T-helper 17 cell (primary cell): ENCODE measurements around the gene SNAPC4. TPM values are rescaled to one million over a fixed set of nuclear protein-coding genes. Genes with fewer than 3 reads are reported as not detected.

ENCODE experiments used
- ATAC-seq: fragments of 150-1000 bp; cut with Tn5 transposase; 2 replicates; pipeline ENCODE4 v1.10.0; 2021; ENCODE audit warnings: mild to moderate bottlenecking, moderate library complexity
- DNase-seq, 3 donors: peaks; one replicate each; pipeline versions ENCODE4 v3.0.0 to v3.0.0-alpha.2; 2020 to 2021
- H3K9me3 ChIP-seq: one replicate; pipeline ENCODE4 v1.7.0; 2013; ENCODE audit warnings: low read length, mild to moderate bottlenecking; ENCODE audit not compliant: control insufficient read depth, poor library complexity, severe bottlenecking
- H3K27ac Mint-ChIP-seq: one replicate; pipeline ENCODE4 v1.8.0; 2022; ENCODE audit warnings: mild to moderate bottlenecking, moderate library complexity, mixed read lengths
- H3K27me3 Mint-ChIP-seq: one replicate; pipeline ENCODE4 v1.8.0; 2022; ENCODE audit warnings: mixed read lengths
- H3K36me3 Mint-ChIP-seq: one replicate; pipeline ENCODE4 v1.8.0; 2022; ENCODE audit warnings: low read depth, mixed read lengths
- H3K4me1 Mint-ChIP-seq: one replicate; pipeline ENCODE4 v1.8.0; 2022; ENCODE audit warnings: mild to moderate bottlenecking, mixed read lengths
- H3K4me3 Mint-ChIP-seq: one replicate; pipeline ENCODE4 v1.8.0; 2022; ENCODE audit warnings: mild to moderate bottlenecking, moderate library complexity, mixed read lengths
- total RNA-seq, 4 donors: library from RNA in 2 of 4; stranded (reverse) in 2 of 4; gene quantifications; one replicate each; pipeline ENCODE4 v1.2.3 and lab custom pipeline; 2022 to 2026

SNAPC4 gene
- total RNA-seq, 2 donors from 2014 or later: 10.6 to 11.0 TPM

GRCh38 chr9:136386018-136386417, 14.0 kb downstream of the SNAPC4 start:
- Mint-ChIP-seq H3K27me3 (no peaks in the 10 kb centered on the region), H3K4me1 (peaks cover 10% of the 10 kb centered on the region)

GRCh38 chr9:136385015-136385414, 15.0 kb downstream of the SNAPC4 start:
- H3K4me3 Mint-ChIP-seq: peak overlapping the region; percentile 77
- peak overlapping the region; percentile 69 for H3K27ac Mint-ChIP-seq
- H3K9me3 ChIP-seq: no peaks in the 10 kb centered on the region
- DNase-seq: peak in 1 of 3 donors; percentile 31
- peak; percentile 88 for ATAC-seq
- H3K36me3 Mint-ChIP-seq: peaks cover 2% of the 10 kb centered on the region
- H3K27me3 Mint-ChIP-seq: no peaks in the 10 kb centered on the region
- peaks cover 10% of the 10 kb centered on the region for H3K4me1 Mint-ChIP-seq

More at GRCh38 chr9:136386018-136386417, 14.0 kb downstream of the SNAPC4 start:
- DNase-seq (no peak), ATAC-seq (no peak)
- no peak overlapping the region for H3K4me3 Mint-ChIP-seq
- no peaks in the 10 kb centered on the region for H3K9me3 ChIP-seq
- peak overlapping the region; percentile 37 for H3K27ac Mint-ChIP-seq
- peaks cover 2% of the 10 kb centered on the region for H3K36me3 Mint-ChIP-seq

- H3K9me3 ChIP-seq: no peaks in the 10 kb centered on the region
- no peaks in the 10 kb centered on the region for H3K27me3 Mint-ChIP-seq
- H3K36me3 Mint-ChIP-seq: no peaks in the 10 kb centered on the region
- peaks cover 8% of the 10 kb centered on the region for H3K4me1 Mint-ChIP-seq
- no peak for ATAC-seq
- no peak overlapping the region for H3K27ac Mint-ChIP-seq
- no peak for DNase-seq
- no peak overlapping the region for H3K4me3 Mint-ChIP-seq
Measured at GRCh38 chr9:136383436-136383835, 16.5 kb downstream of the SNAPC4 start.

- H3K27me3 Mint-ChIP-seq: no peaks in the 10 kb centered on the region
- H3K4me3 Mint-ChIP-seq: no peak overlapping the region
- peaks cover 8% of the 10 kb centered on the region for H3K4me1 Mint-ChIP-seq
- H3K27ac Mint-ChIP-seq: no peak overlapping the region
- no peaks in the 10 kb centered on the region for H3K9me3 ChIP-seq
- H3K36me3 Mint-ChIP-seq: no peaks in the 10 kb centered on the region
- no peak for ATAC-seq
- DNase-seq: no peak
Measured at GRCh38 chr9:136381966-136382513, 17.9 kb downstream of the SNAPC4 start.

GRCh38 chr9:136381311-136381710, 18.7 kb downstream of the SNAPC4 start:
- no peak overlapping the region for H3K4me3 Mint-ChIP-seq
- H3K27ac Mint-ChIP-seq: no peak overlapping the region
- peaks cover 8% of the 10 kb centered on the region for H3K4me1 Mint-ChIP-seq
- no peaks in the 10 kb centered on the region for H3K36me3 Mint-ChIP-seq
- DNase-seq: no peak
- no peaks in the 10 kb centered on the region for H3K9me3 ChIP-seq
- no peaks in the 10 kb centered on the region for H3K27me3 Mint-ChIP-seq
- ATAC-seq: no peak

- no peaks in the 10 kb centered on the region for H3K36me3 Mint-ChIP-seq
- ATAC-seq: no peak
- H3K4me1 Mint-ChIP-seq: peaks cover 6% of the 10 kb centered on the region
- no peaks in the 10 kb centered on the region for H3K9me3 ChIP-seq
- no peaks in the 10 kb centered on the region for H3K27me3 Mint-ChIP-seq
- no peak overlapping the region for H3K27ac Mint-ChIP-seq
- no peak for DNase-seq
- no peak overlapping the region for H3K4me3 Mint-ChIP-seq
Measured at GRCh38 chr9:136380381-136380780, 19.6 kb downstream of the SNAPC4 start.

- no peak for ATAC-seq
- H3K4me1 Mint-ChIP-seq: peaks cover 3% of the 10 kb centered on the region
- H3K27ac Mint-ChIP-seq: no peak overlapping the region
- no peaks in the 10 kb centered on the region for H3K36me3 Mint-ChIP-seq
- no peak for DNase-seq
- no peaks in the 10 kb centered on the region for H3K9me3 ChIP-seq
- no peak overlapping the region for H3K4me3 Mint-ChIP-seq
- no peaks in the 10 kb centered on the region for H3K27me3 Mint-ChIP-seq
Measured at GRCh38 chr9:136379891-136380290, 20.1 kb downstream of the SNAPC4 start.

GRCh38 chr9:136379401-136379800, 20.6 kb downstream of the SNAPC4 start:
- H3K27me3 Mint-ChIP-seq: no peaks in the 10 kb centered on the region
- H3K27ac Mint-ChIP-seq: no peak overlapping the region
- H3K4me1 Mint-ChIP-seq: no peaks in the 10 kb centered on the region
- H3K36me3 Mint-ChIP-seq: no peaks in the 10 kb centered on the region
- DNase-seq: no peak
- ATAC-seq: no peak
- H3K4me3 Mint-ChIP-seq: no peak overlapping the region
- no peaks in the 10 kb centered on the region for H3K9me3 ChIP-seq

- no peaks in the 10 kb centered on the region for H3K9me3 ChIP-seq
- no peak overlapping the region for H3K27ac Mint-ChIP-seq
- no peak overlapping the region for H3K4me3 Mint-ChIP-seq
- no peaks in the 10 kb centered on the region for H3K36me3 Mint-ChIP-seq
- DNase-seq (no peak), ATAC-seq (no peak)
- no peaks in the 10 kb centered on the region for H3K4me1 Mint-ChIP-seq
- no peaks in the 10 kb centered on the region for H3K27me3 Mint-ChIP-seq
Measured at GRCh38 chr9:136379003-136379287, 21.0 kb downstream of the SNAPC4 start.

GRCh38 chr9:136378170-136379002, 21.6 kb downstream of the SNAPC4 start:
- H3K4me1 Mint-ChIP-seq: no peaks in the 10 kb centered on the region
- DNase-seq (no peak), ATAC-seq (no peak)
- H3K27me3 Mint-ChIP-seq: no peaks in the 10 kb centered on the region
- no peak overlapping the region for H3K4me3 Mint-ChIP-seq
- H3K9me3 ChIP-seq: no peaks in the 10 kb centered on the region
- H3K27ac Mint-ChIP-seq: no peak overlapping the region
- no peaks in the 10 kb centered on the region for H3K36me3 Mint-ChIP-seq

GRCh38 chr9:136377341-136378169, 22.4 kb downstream of the SNAPC4 start:
- Mint-ChIP-seq H3K27ac (no peak overlapping the region), H3K4me3 (no peak overlapping the region), H3K4me1 (no peaks in the 10 kb centered on the region), H3K36me3 (no peaks in the 10 kb centered on the region), H3K27me3 (no peaks in the 10 kb centered on the region)
- H3K9me3 ChIP-seq: no peaks in the 10 kb centered on the region
- DNase-seq (no peak), ATAC-seq (no peak)

GRCh38 chr9:136376457-136376856, 23.5 kb downstream of the SNAPC4 start:
- H3K36me3 Mint-ChIP-seq: no peaks in the 10 kb centered on the region
- H3K4me1 Mint-ChIP-seq: no peaks in the 10 kb centered on the region

GRCh38 chr9:136375096-136375495, 24.9 kb downstream of the SNAPC4 start:
- no peaks in the 10 kb centered on the region for H3K27me3 Mint-ChIP-seq
- H3K36me3 Mint-ChIP-seq: no peaks in the 10 kb centered on the region
- no peaks in the 10 kb centered on the region for H3K9me3 ChIP-seq
- no peak for ATAC-seq
- no peak overlapping the region for H3K4me3 Mint-ChIP-seq
- no peak for DNase-seq
- H3K27ac Mint-ChIP-seq: no peak overlapping the region
- H3K4me1 Mint-ChIP-seq: no peaks in the 10 kb centered on the region

More at GRCh38 chr9:136376457-136376856, 23.5 kb downstream of the SNAPC4 start:
- no peak overlapping the region for H3K4me3 Mint-ChIP-seq
- H3K9me3 ChIP-seq: no peaks in the 10 kb centered on the region
- ATAC-seq (no peak), DNase-seq (no peak)
- no peaks in the 10 kb centered on the region for H3K27me3 Mint-ChIP-seq
- no peak overlapping the region for H3K27ac Mint-ChIP-seq
